GM12891 (cell line): ENCODE results near the gene TNFSF4.
"Not testable (repeated sequence)": the region's sequence is repeated elsewhere in the genome, so short reads cannot be mapped to it uniquely, and the experiment has no call there.

ENCODE experiments used
- DNase-seq: peaks from one replicate; pipeline ENCODE4 v3.0.0; 2011; ENCODE audit warnings: low spot score; ENCODE audit not compliant: insufficient read length
- FAIRE-seq: peaks from 2 replicates; lab custom pipeline; 2011; peaks lifted over from hg19 to GRCh38; lab: Jason Lieb, UNC
- PAX5 ChIP-seq: IDR thresholded peaks from 2 replicates; pipeline ENCODE4 v1.6.1; 2011; ENCODE audit warnings: low read length, moderate library complexity, mild to moderate bottlenecking; ENCODE audit not compliant: insufficient read depth, severe bottlenecking
- POLR2A ChIP-seq: IDR thresholded peaks from 2 replicates; pipeline ENCODE4 v1.6.1; 2011; ENCODE audit warnings: low read depth, low read length, control low read depth
- POLR2AphosphoS5 ChIP-seq: IDR thresholded peaks from 2 replicates; pipeline ENCODE4 v1.6.1; 2011; ENCODE audit warnings: low read depth, low read length, control low read depth
- POU2F2 ChIP-seq: IDR thresholded peaks from 2 replicates; pipeline ENCODE4 v1.6.1; 2011; ENCODE audit warnings: low read depth, mild to moderate bottlenecking, control low read depth, low read length, moderate library complexity
- SPI1 ChIP-seq: IDR thresholded peaks from 2 replicates; pipeline ENCODE4 v1.6.1; 2011; ENCODE audit warnings: low read depth, low read length, control low read depth
- TAF1 ChIP-seq: IDR thresholded peaks from 2 replicates; pipeline ENCODE4 v1.6.1; 2011; ENCODE audit warnings: low read depth, low read length, control low read depth

TNFSF4 gene

GRCh38 chr1:173168941-173169340, 38.2 kb downstream of the TNFSF4 start:
- FAIRE-seq (no peak), DNase-seq (no peak)
- TF ChIP-seq POU2F2: no peak
- no peak for TF ChIP-seq SPI1
- TF ChIP-seq POLR2AphosphoS5: no peak
- TF ChIP-seq PAX5: no peak
- no peak for TF ChIP-seq TAF1
- TF ChIP-seq POLR2A: no peak

- FAIRE-seq: no peak
- no peak for TF ChIP-seq TAF1
- no peak for TF ChIP-seq POLR2AphosphoS5
- no peak for TF ChIP-seq POLR2A
- no peak for TF ChIP-seq POU2F2
Measured at GRCh38 chr1:173164686-173165085, 42.4 kb downstream of the TNFSF4 start.

GRCh38 chr1:173164178-173164577, 43.0 kb downstream of the TNFSF4 start:
- no peak for FAIRE-seq
- TF ChIP-seq POU2F2 (no peak), POLR2A (no peak), TAF1 (no peak), POLR2AphosphoS5 (no peak), PAX5 (no peak)
- no peak for DNase-seq

More at GRCh38 chr1:173164686-173165085, 42.4 kb downstream of the TNFSF4 start:
- no peak for DNase-seq

- FAIRE-seq (no peak), DNase-seq (no peak)
- TF ChIP-seq POLR2AphosphoS5 (no peak), POLR2A (no peak), PAX5 (no peak), POU2F2 (no peak), SPI1 (no peak), TAF1 (no peak)
Measured at GRCh38 chr1:173163222-173163621, 43.9 kb downstream of the TNFSF4 start.

GRCh38 chr1:173162601-173163000, 44.5 kb downstream of the TNFSF4 start:
- no peak for FAIRE-seq
- no peak for TF ChIP-seq POU2F2
- no peak for DNase-seq

GRCh38 chr1:173161510-173162221, 45.5 kb downstream of the TNFSF4 start:
- FAIRE-seq (no peak), DNase-seq (no peak)
- TF ChIP-seq TAF1 (no peak), POLR2AphosphoS5 (no peak)

- FAIRE-seq, DNase-seq: not testable (repeated sequence)
Measured at GRCh38 chr1:173153964-173154363, 53.2 kb downstream of the TNFSF4 start.

GRCh38 chr1:173153503-173153902, 53.6 kb downstream of the TNFSF4 start:
- FAIRE-seq (no peak), DNase-seq (no peak)
- TF ChIP-seq PAX5 (no peak), TAF1 (no peak), POLR2AphosphoS5 (no peak), SPI1 (no peak), POU2F2 (no peak), POLR2A (no peak)

- FAIRE-seq: no peak
- no peak for TF ChIP-seq POLR2AphosphoS5
- TF ChIP-seq PAX5: no peak
- TF ChIP-seq POLR2A: no peak
- no peak for TF ChIP-seq SPI1
- no peak for TF ChIP-seq POU2F2
- TF ChIP-seq TAF1: no peak
- no peak for DNase-seq
Measured at GRCh38 chr1:173152598-173152997, 54.5 kb downstream of the TNFSF4 start.

GRCh38 chr1:173150795-173151194, 56.3 kb downstream of the TNFSF4 start:
- DNase-seq: no peak
- no peak for FAIRE-seq
- TF ChIP-seq TAF1: no peak
- TF ChIP-seq POLR2AphosphoS5: no peak
- TF ChIP-seq PAX5: no peak
- TF ChIP-seq POLR2A: no peak
- TF ChIP-seq SPI1: no peak
- TF ChIP-seq POU2F2: no peak

- DNase-seq: no peak
- no peak for TF ChIP-seq SPI1
- no peak for TF ChIP-seq POLR2AphosphoS5
- no peak for TF ChIP-seq POU2F2
- TF ChIP-seq TAF1: no peak
- no peak for TF ChIP-seq PAX5
- no peak for TF ChIP-seq POLR2A
- FAIRE-seq: no peak
Measured at GRCh38 chr1:173149887-173150286, 57.2 kb downstream of the TNFSF4 start.
